ENCODE data around the gene PRIMA1.

GRCh38 chr14:93747560-93747959 is 40.7 kb downstream of the PRIMA1 start:
- TF ChIP-seq CTCF (IDR thresholded peaks at IDR 0.05) (no peak), POLR2AphosphoS5 (IDR thresholded peaks at IDR 0.05) (no peak)

Data from stomach (tissue), 4 donors.